HTERT RPE-1 (cell line): ENCODE data around the gene GDF7.

Experiments
- in situ Hi-C: fragments of 300-500 bp; cut with MboI; formaldehyde crosslinking; loops from 4 replicates; pipeline ENCODE4 v1.14.3; 2020; ENCODE audit warnings: low sequenced_read_pairs

GDF7 gene

DNA sequence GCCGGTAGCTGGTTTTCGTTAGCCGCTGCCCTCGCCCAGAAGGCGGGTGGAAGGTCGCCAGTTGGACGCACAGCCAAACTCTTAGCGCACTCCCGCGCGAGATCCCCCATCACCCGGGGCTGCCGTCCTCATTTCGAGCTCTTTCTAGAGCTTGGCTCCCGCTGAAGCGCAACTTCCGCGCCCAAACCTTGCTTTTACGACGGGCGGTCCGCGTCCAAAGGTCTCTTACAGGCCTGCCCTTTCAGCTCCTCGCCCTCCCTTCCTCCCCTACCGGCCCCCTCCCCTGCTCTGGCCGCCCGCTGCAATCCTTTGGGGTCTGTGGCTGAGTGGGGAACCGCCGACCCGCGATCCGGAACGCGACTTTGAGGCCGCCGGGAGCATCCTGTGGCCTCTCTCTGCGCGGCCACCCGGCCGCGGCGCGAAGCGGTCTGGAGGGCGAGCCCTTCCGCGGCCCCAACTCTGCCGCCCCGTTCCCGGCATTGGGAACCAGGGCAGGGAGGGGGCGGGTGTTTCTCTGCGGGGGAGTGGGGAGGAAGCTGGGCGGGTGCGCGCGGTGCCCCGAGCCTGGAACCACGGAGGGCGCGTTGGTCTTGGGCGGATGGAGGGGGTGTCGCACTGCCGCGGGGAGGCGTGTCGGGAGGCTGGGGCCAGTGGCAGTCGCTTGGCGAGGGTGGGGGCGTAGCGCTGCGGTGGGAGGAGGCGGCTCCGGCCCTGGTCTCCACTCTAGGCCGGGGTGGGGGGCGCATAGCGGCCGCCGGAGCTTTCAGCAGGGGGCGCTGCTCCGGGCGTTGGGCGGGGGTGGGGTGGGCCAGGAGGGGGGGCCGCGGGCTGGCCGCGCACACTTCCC lies at the start of gene GDF7:
Gene GDF7, plus strand, starts transcription at position 841 of the 847 bp plus-strand sequence. CDS start 96 bp downstream, outside the sequence.
- in situ Hi-C loops: no loop called here

- in situ Hi-C loops: no loop called here
Observed at GRCh38 chr2:20617892-20618467, 49.0 kb upstream of the GDF7 start.

DNA sequence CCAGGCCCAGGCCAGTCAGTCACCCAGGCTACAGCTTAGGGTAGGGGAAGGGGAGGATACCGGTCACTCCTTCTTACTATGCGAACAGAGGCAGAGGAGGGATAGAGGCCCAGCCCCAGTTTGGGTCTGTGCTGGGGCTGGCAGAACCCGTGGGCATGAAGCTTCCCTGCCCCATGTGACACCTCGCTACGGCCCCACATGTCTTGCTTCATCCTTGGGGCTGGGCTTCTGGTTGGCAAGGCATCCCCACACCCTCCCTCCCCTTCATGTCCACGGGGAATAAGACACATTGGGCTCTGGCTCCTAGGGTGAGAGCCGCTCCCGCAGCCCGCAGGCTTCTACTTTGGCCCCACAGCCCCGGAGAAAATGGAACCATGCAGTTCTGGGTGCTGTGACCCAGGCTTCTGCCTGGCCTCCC lies 48.5 kb upstream of the GDF7 start:
- in situ Hi-C loops: no loop called here

GRCh38 chr2:20618886-20619521 lies 47.9 kb upstream of the GDF7 start:
- in situ Hi-C loops: no loop called here

DNA sequence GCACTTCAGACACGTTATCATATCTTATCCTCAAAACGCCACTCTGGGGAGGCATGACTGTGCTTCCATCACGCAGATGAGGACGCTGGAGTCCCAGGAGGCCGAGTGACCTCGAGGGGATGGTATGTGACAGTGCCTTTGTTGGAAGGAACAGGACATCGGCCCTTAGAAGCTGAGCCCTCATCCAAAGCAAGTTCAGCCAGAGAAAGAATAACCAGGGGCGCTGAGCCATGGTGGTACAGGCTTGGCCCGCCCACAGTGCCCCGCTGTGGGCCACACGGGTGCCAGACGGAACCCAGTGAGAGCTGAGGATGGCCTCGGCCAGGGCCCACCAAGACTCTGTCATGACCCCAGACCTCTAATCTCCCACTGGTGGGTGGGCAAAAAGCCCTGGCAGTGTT lies 47.3 kb upstream of the GDF7 start:
- in situ Hi-C loops: no loop called here

GRCh38 chr2:20620271-20620681 lies 46.7 kb upstream of the GDF7 start:
- in situ Hi-C loops: no loop called here

GRCh38 chr2:20620696-20621365 lies 46.1 kb upstream of the GDF7 start:
- in situ Hi-C loops: no loop called here

GRCh38 chr2:20621366-20622295 lies 45.3 kb upstream of the GDF7 start:
- in situ Hi-C loops: no loop called here

DNA sequence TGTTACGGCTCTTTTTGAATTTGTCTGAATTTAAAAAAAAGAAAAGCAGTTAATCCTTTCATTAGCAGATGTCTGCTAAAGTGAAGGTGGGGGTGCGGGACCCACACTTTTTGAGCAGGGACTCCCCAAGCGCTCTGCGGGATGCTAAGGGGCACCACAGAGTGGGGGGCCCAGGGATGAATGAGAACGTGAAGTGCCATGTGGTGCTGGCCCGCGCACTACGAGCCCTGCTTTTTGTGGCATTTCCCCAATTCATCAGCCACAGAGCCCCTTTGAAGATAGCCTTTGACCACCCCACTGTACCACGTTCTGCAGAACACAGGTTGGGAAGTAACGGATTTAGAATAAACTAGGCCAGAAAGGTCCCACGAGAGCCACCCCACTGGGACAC lies 44.7 kb upstream of the GDF7 start:
- in situ Hi-C loops: no loop called here

DNA sequence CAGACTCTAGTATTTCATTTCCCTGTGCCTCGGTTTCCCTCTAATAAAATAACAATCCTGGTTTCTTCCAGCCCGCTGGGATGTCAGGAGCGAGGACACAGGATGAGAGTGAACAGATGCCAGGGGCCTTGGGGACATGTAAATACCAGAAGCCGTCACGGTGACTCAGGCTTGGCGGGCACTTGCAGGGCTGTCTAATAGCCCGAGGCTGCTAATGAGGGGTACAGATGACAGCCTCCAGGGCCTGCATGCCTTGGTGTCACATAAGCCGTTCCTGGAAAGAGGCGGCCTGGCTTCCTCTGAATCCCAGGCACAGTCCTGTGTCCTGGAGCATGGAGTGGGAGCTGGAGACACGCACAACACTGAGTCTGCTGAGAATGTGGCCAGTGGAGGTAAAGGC lies 44.2 kb upstream of the GDF7 start:
- in situ Hi-C loops: no loop called here

- in situ Hi-C loops: no loop called here
Observed at GRCh38 chr2:20623241-20623640, 43.7 kb upstream of the GDF7 start.

- in situ Hi-C loops: no loop called here
Observed at GRCh38 chr2:20623741-20624155, 43.2 kb upstream of the GDF7 start.

DNA sequence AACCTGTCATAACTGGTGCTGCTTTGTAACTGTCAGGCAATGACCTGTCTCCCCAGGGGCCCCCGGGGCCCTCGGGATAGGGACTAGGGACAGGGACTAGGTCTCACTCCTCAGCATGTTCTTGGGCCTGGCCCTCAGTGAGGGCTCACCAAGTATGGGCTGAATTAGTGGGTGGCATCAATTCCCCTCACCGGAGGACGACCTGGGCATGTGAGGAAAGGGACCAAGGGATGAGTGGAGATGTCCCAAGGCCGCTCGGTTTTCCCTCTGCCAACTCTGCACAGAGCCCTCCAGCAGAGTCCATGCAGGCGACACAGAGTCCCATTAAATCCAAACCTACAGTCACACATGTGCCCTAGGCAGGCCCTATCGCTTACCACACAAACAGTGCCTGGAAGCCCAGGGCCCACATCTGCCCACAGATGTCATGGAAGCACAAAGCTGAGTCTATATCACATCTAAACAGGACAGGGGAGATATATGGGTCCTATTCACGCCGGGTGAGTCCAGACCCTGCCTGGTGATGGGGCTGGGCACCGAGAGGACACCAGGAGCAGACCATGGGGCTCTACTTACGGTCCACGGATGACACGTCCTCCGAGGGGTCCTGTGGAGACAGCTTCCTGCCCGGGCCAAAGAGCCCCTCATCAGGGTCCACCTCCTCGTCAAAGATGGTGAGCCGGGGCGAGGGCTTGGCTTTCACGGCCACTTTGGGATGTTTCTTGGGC lies 42.6 kb upstream of the GDF7 start:
- in situ Hi-C loops: no loop called here

GRCh38 chr2:20624884-20625485 lies 42.0 kb upstream of the GDF7 start:
- in situ Hi-C loops: loop anchor here (25.0 kb wide), 1 partner anchor 188 kb away; the partner anchor contains the start of gene RHOB

GRCh38 chr2:20625491-20626391 lies 41.2 kb upstream of the GDF7 start:
- in situ Hi-C loops: loop anchor here (25.0 kb wide), 1 partner anchor 188 kb away; the partner anchor contains the start of gene RHOB

DNA sequence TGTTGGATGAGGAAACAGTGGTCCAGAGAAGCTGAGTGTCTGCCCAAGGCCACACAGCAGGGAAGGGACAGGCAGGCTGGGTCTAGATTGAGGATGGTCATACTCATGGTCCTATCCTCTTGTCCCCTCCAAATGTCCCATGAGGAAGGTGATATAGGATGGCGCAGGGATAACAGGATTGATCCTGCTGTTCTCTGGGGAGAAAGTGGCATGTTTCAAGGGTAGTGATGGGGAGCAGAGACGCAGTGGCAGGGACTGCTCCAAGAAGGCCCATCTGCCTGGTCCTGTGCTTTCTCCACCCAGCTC lies 40.6 kb upstream of the GDF7 start:
- in situ Hi-C loops: loop anchor here (25.0 kb wide), 1 partner anchor 189 kb away; the partner anchor contains the start of gene RHOB

DNA sequence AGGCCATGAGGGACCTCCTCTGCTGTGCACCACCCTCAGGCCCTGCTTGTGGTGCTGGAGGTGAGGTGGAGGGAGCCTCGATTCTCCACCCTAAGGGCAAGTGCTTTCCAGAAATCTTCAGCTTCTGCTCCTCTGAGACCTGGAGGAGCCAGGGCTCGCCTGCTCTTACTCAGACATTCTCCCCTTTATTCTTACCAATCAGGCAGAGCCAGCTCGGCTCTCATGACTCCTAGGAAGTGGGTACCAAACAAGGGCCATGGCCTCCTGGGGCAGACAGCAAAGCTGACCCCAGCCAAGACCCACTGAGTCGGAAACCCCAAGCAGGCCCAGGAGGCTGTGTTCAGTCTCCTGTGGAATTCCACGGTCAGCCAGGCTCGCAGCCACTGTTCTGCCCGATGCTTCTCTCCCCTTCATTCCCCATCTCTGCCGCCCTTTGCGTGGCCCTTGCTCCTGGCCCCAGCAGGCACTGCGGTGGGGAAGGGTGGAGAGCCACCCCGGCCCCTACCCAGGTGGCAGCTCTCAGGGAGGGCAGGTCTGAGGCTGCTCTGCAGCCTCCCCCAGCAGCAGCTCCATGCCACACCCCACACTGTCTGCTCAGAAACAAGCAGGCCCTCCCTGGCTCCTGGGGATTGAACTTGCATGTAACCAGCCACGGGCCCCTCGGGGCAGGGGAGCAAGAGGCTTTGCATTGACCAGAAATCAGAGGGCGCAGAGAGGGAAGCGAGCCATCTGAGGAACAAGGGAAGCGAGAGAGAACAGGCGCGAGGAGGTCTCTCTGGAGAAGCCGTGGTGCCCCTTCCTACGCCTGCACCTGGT lies 40.0 kb upstream of the GDF7 start:
- in situ Hi-C loops: loop anchor here (25.0 kb wide), 1 partner anchor 190 kb away; the partner anchor contains the start of gene RHOB
